A549 (cell line): ENCODE results near the gene DCXR. TPM values are rescaled to one million over a fixed set of nuclear protein-coding genes. Genes with fewer than 3 reads are reported as not detected.

ENCODE experiments used
- ATAC-seq, 2 experiments: fragments of 200-7000 bp in 1 of 2; fragments of >200 bp in 1 of 2; cut with Nextera tagmentation in 1 of 2; cut with Tn5 transposase in 1 of 2; 3 replicates each; pipeline versions ENCODE4 v1.8.0 to v1.9.1; 2018 to 2020; ENCODE audit warnings: mild to moderate bottlenecking in 1 of 2, moderate library complexity in 1 of 2
- CTCF ChIA-PET: fragments of 300-600 bp; sonication (Branson Sonifier 250); formaldehyde crosslinking; extraction: SDS; loops from one replicate; lab custom pipeline; 2021; ENCODE audit warnings: antibody characterized with exemption, inconsistent platforms; lab: Yijun Ruan, JAX
- POLR2A ChIA-PET: fragments of 350-600 bp; formaldehyde crosslinking; extraction: SDS; loops from one replicate; lab custom pipeline; 2021; ENCODE audit warnings: antibody characterized with exemption, inconsistent platforms; lab: Yijun Ruan, JAX
- DNase-seq, 2 experiments: peaks; one replicate each; pipeline versions ENCODE4 v3.0.0 to v3.0.0-alpha.2; 2011 to 2016; ENCODE audit warnings: low read depth in 1 of 2, low spot score in 1 of 2
- FAIRE-seq: peaks from 2 replicates; lab custom pipeline; 2011; peaks lifted over from hg19 to GRCh38; lab: Jason Lieb, UNC
- H3K27ac ChIP-seq, 2 experiments: fragments of >200 bp; sonication (Bioruptor Twin); formaldehyde crosslinking; 3 replicates each; pipeline ENCODE4 v1.5.1; 2016 to 2017
- H3K4me1 ChIP-seq: fragments of >200 bp; sonication (Bioruptor Twin); formaldehyde crosslinking; 3 replicates; pipeline ENCODE4 v1.6.1; 2016
- H3K4me2 ChIP-seq: fragments of >200 bp; sonication (Bioruptor Twin); formaldehyde crosslinking; 3 replicates; pipeline ENCODE4 v1.6.1; 2016
- H3K4me3 ChIP-seq: fragments of >200 bp; sonication (Bioruptor Twin); formaldehyde crosslinking; 3 replicates; pipeline ENCODE4 v1.5.1; 2016
- H3K9me3 ChIP-seq: fragments of >200 bp; sonication (Bioruptor Twin); formaldehyde crosslinking; 3 replicates; pipeline ENCODE4 v1.6.1; 2016
- CHD2 ChIP-seq: fragments of 150-350 bp; IDR thresholded peaks from 2 replicates; pipeline ENCODE4 v1.6.1; 2014; ENCODE audit warnings: low read length; ENCODE audit not compliant: partially characterized antibody
- EHMT2 ChIP-seq: fragments of 200-600 bp; sonication (generic); IDR thresholded peaks from 2 replicates; pipeline ENCODE4 v1.6.1; 2016; ENCODE audit warnings: antibody characterized with exemption, low read depth, mild to moderate bottlenecking, moderate library complexity
- ESRRA ChIP-seq: fragments of 150-350 bp; IDR thresholded peaks from 2 replicates; pipeline ENCODE4 v1.6.1; 2014; ENCODE audit warnings: mild to moderate bottlenecking, low read length, borderline replicate concordance
- FOSL2 ChIP-seq, 2 experiments: fragments of 450-650 bp in 1 of 2; fragments of >200 bp in 1 of 2; sonication (Bioruptor Twin) in 1 of 2; formaldehyde crosslinking; IDR thresholded peaks; 2 replicates each; pipeline versions ENCODE4 v1.5.0 to v1.6.1; 2016 to 2020; ENCODE audit warnings: mild to moderate bottlenecking in 1 of 2, moderate library complexity in 1 of 2
- FOXS1 ChIP-seq: fragments of 250-450 bp; sonication (Bioruptor Pico); IDR thresholded peaks from 2 replicates; pipeline ENCODE4 v1.5.0; 2020; ENCODE audit warnings: mild to moderate bottlenecking, moderate library complexity
- HOXB13 ChIP-seq: fragments of 250-450 bp; sonication (Bioruptor Pico); IDR thresholded peaks from 2 replicates; pipeline ENCODE4 v1.5.0; 2020; ENCODE audit warnings: low read depth, mild to moderate bottlenecking, moderate library complexity
- HOXB5 ChIP-seq: fragments of 250-450 bp; sonication (Bioruptor Pico); IDR thresholded peaks from 2 replicates; pipeline ENCODE4 v1.5.0; 2020; ENCODE audit warnings: mild to moderate bottlenecking, moderate library complexity
- MAZ ChIP-seq: fragments of 150-350 bp; IDR thresholded peaks from 2 replicates; pipeline ENCODE4 v1.6.1; 2014; ENCODE audit warnings: antibody characterized with exemption, low read depth, low read length, borderline replicate concordance
- POLR2A ChIP-seq: IDR thresholded peaks from 2 replicates; pipeline ENCODE4 v1.6.1; 2012; ENCODE audit warnings: mild to moderate bottlenecking, low read length
- RAD21 ChIP-seq, 2 experiments: fragments of >200 bp in 1 of 2; sonication (Bioruptor Twin) in 1 of 2; formaldehyde crosslinking in 1 of 2; IDR thresholded peaks in 1 of 2; conservative IDR thresholded peaks in 1 of 2; 2 replicates in 1 of 2; 3 replicates in 1 of 2; pipeline ENCODE4 v1.6.1; 2012 to 2018; ENCODE audit warnings: inconsistent platforms in 1 of 2
- RARB ChIP-seq: fragments of 250-450 bp; sonication (Bioruptor Pico); IDR thresholded peaks from 2 replicates; pipeline ENCODE4 v1.8.0; 2021; ENCODE audit warnings: mild to moderate bottlenecking, moderate library complexity
- RCOR1 ChIP-seq: fragments of 150-350 bp; IDR thresholded peaks from 2 replicates; pipeline ENCODE4 v1.6.1; 2014; ENCODE audit warnings: antibody characterized with exemption, low read length, low read depth
- TFCP2L1 ChIP-seq: fragments of 250-450 bp; sonication (Bioruptor Pico); IDR thresholded peaks from 2 replicates; pipeline ENCODE4 v1.5.0; 2021; ENCODE audit warnings: mild to moderate bottlenecking
- ZC3H11A ChIP-seq: fragments of 450-650 bp; IDR thresholded peaks from 2 replicates; pipeline ENCODE4 v1.6.1; 2014; ENCODE audit warnings: antibody characterized with exemption, mild to moderate bottlenecking
- WGBS: methylation state at CpG from one replicate; pipeline ENCODE4 v1.1.6; 2017; ENCODE audit errors: missing lambda C conversion rate; 5-methylcytosine and 5-hydroxymethylcytosine counted together
- polyA plus RNA-seq, 4 experiments: library from polyadenylated mRNA; depleted of rRNA in 3 of 4; stranded (reverse); fragments of >200 nt; fragmentation: RNase III in 1 of 4; extraction: RNeasy Plus Mini Kit Qiagen cat#74134 plus additional on column Dnase treatment in 1 of 4; gene quantifications; 2 replicates in 3 of 4; 3 replicates in 1 of 4; pipeline ENCODE4 v1.2.3, GENCODE V29; 2011 to 2017
- TF ChIP-seq, protein P1 (sequence below): fragments of 450-650 bp; IDR thresholded peaks from 2 replicates; pipeline ENCODE4 v1.6.1; 2014; ENCODE audit warnings: antibody characterized with exemption
- TF ChIP-seq, protein P2 (sequence below): fragments of >200 bp; sonication (Bioruptor Twin); formaldehyde crosslinking; IDR thresholded peaks from 3 replicates; pipeline ENCODE4 v1.5.1; 2016
- TF ChIP-seq, protein P3 (sequence below): fragments of 250-450 bp; sonication (Bioruptor Pico); IDR thresholded peaks from 2 replicates; pipeline ENCODE4 v1.5.0; 2021; ENCODE audit warnings: mild to moderate bottlenecking, moderate library complexity, borderline replicate concordance

DCXR gene
- polyA plus RNA-seq, 2 of the 4 experiments (the other 2 are of a cell fraction) = 39.3 to 70.7 TPM

DNA sequence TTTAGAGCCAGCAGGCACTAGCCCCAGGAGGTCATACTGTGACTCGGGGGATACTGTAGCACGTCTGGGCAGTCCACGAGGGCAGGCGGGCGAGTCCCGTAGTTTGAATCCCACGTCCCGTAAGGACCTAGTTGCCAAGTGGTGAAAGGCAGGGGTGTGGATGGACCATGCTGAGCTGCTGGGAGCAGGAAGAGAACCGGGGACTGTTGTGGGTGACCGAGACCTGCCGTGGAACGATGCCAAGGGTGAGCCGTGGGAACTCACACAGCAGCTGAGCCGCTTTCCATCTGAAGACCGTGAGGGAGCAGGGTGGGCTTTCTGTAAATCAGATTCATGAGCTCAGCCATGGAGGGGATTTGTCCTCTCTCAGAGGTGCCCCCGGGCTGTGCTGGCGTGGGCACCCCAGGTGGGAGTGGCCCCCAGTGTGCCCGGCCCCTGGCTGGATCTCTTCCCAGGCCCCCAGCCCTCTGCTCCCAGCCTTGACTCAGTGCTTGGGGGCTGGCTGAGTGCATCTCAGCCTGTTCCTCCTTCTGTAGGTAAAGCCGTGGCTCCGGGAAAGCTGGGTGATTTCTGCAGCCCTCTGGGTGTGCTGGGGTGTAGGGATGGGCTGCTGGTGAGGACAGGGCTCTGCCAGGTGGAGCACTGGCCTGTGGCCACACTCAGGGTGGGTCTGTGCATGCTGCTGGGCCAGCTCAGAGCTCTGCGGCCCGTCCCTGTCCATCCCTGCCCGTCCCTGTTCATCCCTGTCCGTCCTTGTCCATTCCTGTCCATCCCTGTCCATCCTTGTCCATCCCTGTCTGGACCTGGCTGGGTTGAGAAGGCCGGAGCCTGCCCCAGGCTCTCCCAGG lies 46.4 kb downstream of the DCXR start:
- no peaks in the 10 kb centered on the region for H3K9me3 ChIP-seq
- H3K4me1 ChIP-seq = peaks cover 17% of the 10 kb centered on the region
- ATAC-seq = peak in 1 of 2 experiments; percentile 12; a peak in 3 of 6 replicates
- ChIA-PET CTCF (interaction anchor here (0.8 to 5.6 kb wide), 9 partner anchors 10 to 47 kb away, joined by 3 to 46 read pairs (median 4); partner anchors contain the start of genes CENPX, DCXR and LRRC45), POLR2A (interaction anchor here (0.9 kb wide), 1 partner anchor 13 kb away, joined by 3 read pairs; no protein-coding TSS in a partner anchor)
- H3K27ac ChIP-seq = peak overlapping the region in 1 of 2 experiments; percentile 61; a peak in 4 of 6 replicates
- DNase-seq = no peak
- WGBS = 89% methylated on average over 25 of the region's 25 CpGs
- H3K4me3 ChIP-seq = no peak overlapping the region
- peak overlapping the region; percentile 9; the same call in 1 of the 3 replicates for H3K4me2 ChIP-seq
- TF ChIP-seq POLR2A (no peak), MAZ (no peak), HOXB13 (CRISPR knock-in tag) (no peak), TFCP2L1 (no peak), CHD2 (no peak), FOSL2 (IDR thresholded peaks at IDR 0.05) (no peak), FOSL2 (CRISPR knock-in tag; IDR thresholded peaks at IDR 0.05) (no peak)
- TF ChIP-seq, protein P1, sequence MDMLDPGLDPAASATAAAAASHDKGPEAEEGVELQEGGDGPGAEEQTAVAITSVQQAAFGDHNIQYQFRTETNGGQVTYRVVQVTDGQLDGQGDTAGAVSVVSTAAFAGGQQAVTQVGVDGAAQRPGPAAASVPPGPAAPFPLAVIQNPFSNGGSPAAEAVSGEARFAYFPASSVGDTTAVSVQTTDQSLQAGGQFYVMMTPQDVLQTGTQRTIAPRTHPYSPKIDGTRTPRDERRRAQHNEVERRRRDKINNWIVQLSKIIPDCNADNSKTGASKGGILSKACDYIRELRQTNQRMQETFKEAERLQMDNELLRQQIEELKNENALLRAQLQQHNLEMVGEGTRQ = no peak
- TF ChIP-seq, protein P2, sequence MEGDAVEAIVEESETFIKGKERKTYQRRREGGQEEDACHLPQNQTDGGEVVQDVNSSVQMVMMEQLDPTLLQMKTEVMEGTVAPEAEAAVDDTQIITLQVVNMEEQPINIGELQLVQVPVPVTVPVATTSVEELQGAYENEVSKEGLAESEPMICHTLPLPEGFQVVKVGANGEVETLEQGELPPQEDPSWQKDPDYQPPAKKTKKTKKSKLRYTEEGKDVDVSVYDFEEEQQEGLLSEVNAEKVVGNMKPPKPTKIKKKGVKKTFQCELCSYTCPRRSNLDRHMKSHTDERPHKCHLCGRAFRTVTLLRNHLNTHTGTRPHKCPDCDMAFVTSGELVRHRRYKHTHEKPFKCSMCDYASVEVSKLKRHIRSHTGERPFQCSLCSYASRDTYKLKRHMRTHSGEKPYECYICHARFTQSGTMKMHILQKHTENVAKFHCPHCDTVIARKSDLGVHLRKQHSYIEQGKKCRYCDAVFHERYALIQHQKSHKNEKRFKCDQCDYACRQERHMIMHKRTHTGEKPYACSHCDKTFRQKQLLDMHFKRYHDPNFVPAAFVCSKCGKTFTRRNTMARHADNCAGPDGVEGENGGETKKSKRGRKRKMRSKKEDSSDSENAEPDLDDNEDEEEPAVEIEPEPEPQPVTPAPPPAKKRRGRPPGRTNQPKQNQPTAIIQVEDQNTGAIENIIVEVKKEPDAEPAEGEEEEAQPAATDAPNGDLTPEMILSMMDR = no peak
- no peak for FAIRE-seq

DNA sequence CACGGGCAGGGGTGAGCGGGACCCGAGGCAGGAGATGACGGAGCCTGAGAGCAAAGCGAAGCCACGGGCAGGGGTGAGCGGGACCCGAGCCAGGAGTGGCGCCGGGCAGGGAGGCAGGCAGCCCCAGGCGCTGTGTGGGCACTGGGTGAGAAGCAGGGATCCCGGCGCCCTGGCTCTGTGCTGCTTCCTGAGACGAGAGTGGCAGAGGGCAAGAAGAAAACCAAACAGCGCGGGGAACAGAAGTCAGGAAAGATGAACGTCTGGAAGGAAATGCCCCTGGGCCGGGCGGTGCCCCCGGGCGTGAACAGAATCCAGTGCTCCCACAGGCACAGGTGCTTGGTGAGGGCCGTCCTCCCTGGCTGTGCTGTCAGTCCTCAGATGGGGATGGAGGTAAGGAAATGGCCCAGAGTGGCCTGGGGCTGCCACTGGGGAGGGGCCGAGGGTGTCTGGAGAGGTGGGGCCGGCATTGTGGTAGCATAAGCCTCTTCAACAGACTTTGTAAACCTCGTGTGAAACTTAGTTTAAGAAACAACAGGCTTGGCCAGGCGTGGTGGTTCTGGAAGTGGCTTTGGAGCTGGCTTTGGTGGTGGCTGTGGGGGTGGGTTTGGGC lies 50.2 kb downstream of the DCXR start:
- Histone ChIP-seq H3K9me3 (no peaks in the 10 kb centered on the region), H3K27ac (no peak overlapping the region), H3K4me3 (no peak overlapping the region), H3K4me1 (peaks cover 15% of the 10 kb centered on the region), H3K4me2 (no peak overlapping the region)
- ATAC-seq = no peak
- no peak for TF ChIP-seq ESRRA
- no peak for TF ChIP-seq RARB (CRISPR knock-in tag)
- TF ChIP-seq FOXS1 (CRISPR knock-in tag) = no peak
- no peak for TF ChIP-seq RAD21 (conservative IDR thresholded peaks at IDR 0.05 in 1 of 2, IDR thresholded peaks at IDR 0.05 in 1 of 2)
- TF ChIP-seq ZC3H11A = no peak
- no peak for TF ChIP-seq EHMT2
- TF ChIP-seq RCOR1 = no peak
- no peak for TF ChIP-seq FOSL2 (IDR thresholded peaks at IDR 0.05)
- TF ChIP-seq FOSL2 (CRISPR knock-in tag; IDR thresholded peaks at IDR 0.05) = no peak
- no peak for TF ChIP-seq POLR2A
- TF ChIP-seq, protein P3, sequence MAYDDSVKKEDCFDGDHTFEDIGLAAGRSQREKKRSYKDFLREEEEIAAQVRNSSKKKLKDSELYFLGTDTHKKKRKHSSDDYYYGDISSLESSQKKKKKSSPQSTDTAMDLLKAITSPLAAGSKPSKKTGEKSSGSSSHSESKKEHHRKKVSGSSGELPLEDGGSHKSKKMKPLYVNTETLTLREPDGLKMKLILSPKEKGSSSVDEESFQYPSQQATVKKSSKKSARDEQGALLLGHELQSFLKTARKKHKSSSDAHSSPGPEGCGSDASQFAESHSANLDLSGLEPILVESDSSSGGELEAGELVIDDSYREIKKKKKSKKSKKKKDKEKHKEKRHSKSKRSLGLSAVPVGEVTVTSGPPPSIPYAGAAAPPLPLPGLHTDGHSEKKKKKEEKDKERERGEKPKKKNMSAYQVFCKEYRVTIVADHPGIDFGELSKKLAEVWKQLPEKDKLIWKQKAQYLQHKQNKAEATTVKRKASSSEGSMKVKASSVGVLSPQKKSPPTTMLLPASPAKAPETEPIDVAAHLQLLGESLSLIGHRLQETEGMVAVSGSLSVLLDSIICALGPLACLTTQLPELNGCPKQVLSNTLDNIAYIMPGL (CRISPR knock-in tag) = no peak
- TF ChIP-seq, protein P1 = no peak
- no peak for TF ChIP-seq HOXB5
- no peak for DNase-seq
- POLR2A ChIA-PET = no interaction called here
- WGBS = 90% methylated on average over 26 of the region's 26 CpGs
- CTCF ChIA-PET = interaction anchor here (0.7 to 5.1 kb wide), 4 partner anchors 27 to 106 kb away, joined by 3 to 32 read pairs (median 19); partner anchors contain the start of genes CENPX, LRRC45 and NOTUM
- no peak for FAIRE-seq
